SK-N-SH (cell line): ENCODE measurements around the gene TSGA10IP. TPM values are rescaled to one million over a fixed set of nuclear protein-coding genes. Genes with fewer than 3 reads are reported as not detected.
A peak's percentile ranks its signal among the peaks of the same experiment; 100 is the strongest.

ENCODE experiments used
- CTCF ChIA-PET: fragments of 300-600, 350-600 bp; formaldehyde crosslinking; extraction: SDS; loops from one replicate; lab custom pipeline; 2021; lab: Yijun Ruan, JAX
- POLR2A ChIA-PET: fragments of 350-600 bp; sonication (Branson Sonifier 250); formaldehyde crosslinking; extraction: SDS; loops from one replicate; lab custom pipeline; 2020; ENCODE audit warnings: antibody characterized with exemption, inconsistent platforms; lab: Yijun Ruan, JAX
- DNase-seq: peaks from one replicate; pipeline ENCODE4 v3.0.0; 2012
- H2AFZ ChIP-seq: fragments of 200-600 bp; sonication (generic); 2 replicates; pipeline ENCODE4 v1.8.1; 2016; ENCODE audit warnings: antibody characterized with exemption, mild to moderate bottlenecking, low read depth
- H3F3A ChIP-seq: fragments of 200-600 bp; sonication (generic); replicated peaks from 2 replicates; pipeline ENCODE3; 2016; ENCODE audit warnings: antibody characterized with exemption, mild to moderate bottlenecking; ENCODE audit not compliant: insufficient read depth
- H3K27ac ChIP-seq, 2 experiments: fragments of 200-500 bp in 1 of 2; fragments of 200-600 bp in 1 of 2; sonication (Bioruptor generic) in 1 of 2; sonication (generic), shearing (Covaris generic) in 1 of 2; 2 replicates each; pipeline versions ENCODE4 v1.5.1 to v1.6.1; 2014 to 2016; ENCODE audit warnings: low read depth in 2 of 2, inconsistent platforms in 1 of 2, low read length in 1 of 2, mild to moderate bottlenecking in 1 of 2, mixed read lengths in 1 of 2
- H3K27me3 ChIP-seq: fragments of 200-600 bp; sonication (generic), shearing (Covaris generic); 2 replicates; pipeline ENCODE4 v1.6.1; 2016; ENCODE audit warnings: mixed run types; ENCODE audit not compliant: insufficient read depth
- H3K36me3 ChIP-seq, 2 experiments: fragments of 200-500 bp in 1 of 2; fragments of 200-600 bp in 1 of 2; sonication (Bioruptor generic) in 1 of 2; sonication (generic) in 1 of 2; replicated peaks in 1 of 2; 2 replicates each; pipeline versions ENCODE3 to v1.5.1; 2014 to 2016; ENCODE audit warnings: low read length in 1 of 2, mild to moderate bottlenecking in 1 of 2; ENCODE audit not compliant: insufficient read depth in 2 of 2, control insufficient read depth in 1 of 2
- H3K4me1 ChIP-seq, 2 experiments: fragments of 200-500 bp in 1 of 2; fragments of 200-600 bp in 1 of 2; sonication (Bioruptor generic) in 1 of 2; sonication (generic), shearing (Covaris generic) in 1 of 2; 2 replicates each; pipeline versions ENCODE4 v1.5.1 to v1.6.1; 2014 to 2016; ENCODE audit warnings: low read depth in 1 of 2, low read length in 1 of 2, mixed run types in 1 of 2; ENCODE audit not compliant: insufficient read depth in 2 of 2, control insufficient read depth in 1 of 2
- H3K4me2 ChIP-seq: fragments of 200-600 bp; sonication (generic), shearing (Covaris generic); 2 replicates; pipeline ENCODE4 v1.6.1; 2017; ENCODE audit warnings: mixed run types
- H3K4me3 ChIP-seq, 2 experiments: fragments of 200-500 bp in 1 of 2; fragments of 200-600 bp in 1 of 2; sonication (Bioruptor generic) in 1 of 2; sonication (generic), shearing (Covaris generic) in 1 of 2; 2 replicates each; pipeline versions ENCODE4 v1.5.1 to v1.8.1; 2014 to 2016; ENCODE audit warnings: low read depth in 2 of 2, inconsistent platforms in 1 of 2, low read length in 1 of 2, mild to moderate bottlenecking in 1 of 2, mixed read lengths in 1 of 2, moderate library complexity in 1 of 2
- H3K79me2 ChIP-seq: fragments of 200-600 bp; sonication (generic); 2 replicates; pipeline ENCODE4 v1.8.1; 2017; ENCODE audit warnings: mild to moderate bottlenecking; ENCODE audit not compliant: insufficient read depth
- H3K9ac ChIP-seq: fragments of 200-600 bp; sonication (generic); 2 replicates; pipeline ENCODE4 v1.6.1; 2017; ENCODE audit warnings: mixed run types
- H3K9me2 ChIP-seq: fragments of 200-600 bp; sonication (generic); 2 replicates; pipeline ENCODE4 v1.6.1; 2017; ENCODE audit warnings: mixed run types
- H3K9me3 ChIP-seq: fragments of 200-600 bp; sonication (generic); 2 replicates; pipeline ENCODE4 v1.6.1; 2017; ENCODE audit warnings: mixed run types, mild to moderate bottlenecking, moderate library complexity
- H4K20me1 ChIP-seq: fragments of 200-600 bp; sonication (generic); 2 replicates; pipeline ENCODE4 v1.6.1; 2017; ENCODE audit warnings: mild to moderate bottlenecking, mixed run types; ENCODE audit not compliant: insufficient read depth
- CHD2 ChIP-seq: fragments of 150-350 bp; IDR thresholded peaks from 2 replicates; pipeline ENCODE4 v1.6.1; 2018; ENCODE audit warnings: low read length; ENCODE audit not compliant: partially characterized antibody
- EP300 ChIP-seq, 2 experiments: IDR thresholded peaks; 2 replicates each; pipeline versions ENCODE4 v1.4.0 to v1.6.1; 2012; ENCODE audit warnings: borderline replicate concordance in 1 of 2, low read depth in 1 of 2, low read length in 1 of 2
- EZH2phosphoT487 ChIP-seq: fragments of 200-600 bp; sonication (generic); IDR thresholded peaks from 2 replicates; pipeline ENCODE4 v1.6.1; 2017; ENCODE audit warnings: low read depth, mixed run types, mild to moderate bottlenecking, antibody characterized with exemption, moderate library complexity, borderline replicate concordance
- FOXM1 ChIP-seq: IDR thresholded peaks from 2 replicates; pipeline ENCODE4 v1.4.0; 2012; ENCODE audit warnings: low read depth, mild to moderate bottlenecking
- JUND ChIP-seq: IDR thresholded peaks from 2 replicates; pipeline ENCODE4 v1.4.0; 2012
- MEF2A ChIP-seq: IDR thresholded peaks from 2 replicates; pipeline ENCODE4 v1.4.0; 2012; ENCODE audit warnings: low read depth, borderline replicate concordance
- MXI1 ChIP-seq: IDR thresholded peaks from 2 replicates; pipeline ENCODE4 v1.6.1; 2012; ENCODE audit warnings: mild to moderate bottlenecking, low read depth, low read length, improper control_type of control experiment
- NRF1 ChIP-seq: IDR thresholded peaks from 2 replicates; pipeline ENCODE4 v1.6.1; 2012; ENCODE audit warnings: low read depth, mild to moderate bottlenecking, low read length
- RAD21 ChIP-seq: IDR thresholded peaks from 2 replicates; pipeline ENCODE4 v1.6.1; 2012; ENCODE audit warnings: mild to moderate bottlenecking, low read length
- TEAD4 ChIP-seq: IDR thresholded peaks from 2 replicates; pipeline ENCODE4 v1.4.0; 2012; ENCODE audit warnings: mild to moderate bottlenecking, borderline replicate concordance; ENCODE audit not compliant: insufficient read depth
- WGBS: methylation state at CpG from one replicate; pipeline ENCODE4 v1.1.6; 2017; ENCODE audit warnings: low lambda C conversion rate; 5-methylcytosine and 5-hydroxymethylcytosine counted together
- polyA plus RNA-seq, 3 experiments: library from polyadenylated mRNA; depleted of rRNA; stranded (reverse); fragments of >200 nt; gene quantifications; 2 replicates each; pipeline ENCODE4 v1.2.3, GENCODE V29; 2012
- TF ChIP-seq, protein P1 (sequence below): IDR thresholded peaks from 2 replicates; pipeline ENCODE4 v1.6.1; 2012; ENCODE audit warnings: mild to moderate bottlenecking, low read depth, low read length, moderate library complexity
- TF ChIP-seq, protein P2 (sequence below): fragments of 150-350 bp; IDR thresholded peaks from 2 replicates; pipeline ENCODE4 v1.6.1; 2016; ENCODE audit warnings: mild to moderate bottlenecking, low read depth, low read length
- TF ChIP-seq, protein P3 (sequence below): fragments of 150-350 bp; IDR thresholded peaks from 2 replicates; pipeline ENCODE4 v1.6.1; 2017; ENCODE audit warnings: antibody characterized with exemption, low read length, low read depth, borderline replicate concordance

The TSGA10IP gene
- polyA plus RNA-seq, 1 of the 3 experiments (the other 2 are of a cell fraction): not detected

DNA sequence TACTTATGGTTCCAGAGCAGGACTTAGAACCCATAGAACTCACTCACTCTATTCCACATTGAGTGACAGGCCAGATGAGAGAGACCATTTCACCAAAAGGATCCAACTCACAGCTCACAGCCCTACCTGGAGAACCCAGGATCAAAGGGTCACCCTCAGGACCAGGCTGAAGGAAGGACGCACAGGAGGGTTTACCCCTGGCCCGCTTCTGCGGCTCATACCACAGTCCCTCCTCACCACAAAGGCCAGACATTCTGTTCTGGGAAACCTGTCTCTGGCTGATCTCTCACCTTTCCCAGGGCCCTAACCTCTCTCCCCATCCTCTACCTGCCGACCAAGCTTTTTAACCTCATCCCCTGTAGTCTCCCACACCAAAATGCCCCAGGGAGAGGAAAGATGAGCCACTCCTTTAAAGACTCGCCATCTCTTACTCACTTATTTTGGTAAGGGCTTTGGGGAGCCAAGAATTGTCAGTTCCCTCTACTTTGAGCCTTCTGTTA, 49.7 kb upstream of the TSGA10IP start (continued):
- TF ChIP-seq, protein P1, sequence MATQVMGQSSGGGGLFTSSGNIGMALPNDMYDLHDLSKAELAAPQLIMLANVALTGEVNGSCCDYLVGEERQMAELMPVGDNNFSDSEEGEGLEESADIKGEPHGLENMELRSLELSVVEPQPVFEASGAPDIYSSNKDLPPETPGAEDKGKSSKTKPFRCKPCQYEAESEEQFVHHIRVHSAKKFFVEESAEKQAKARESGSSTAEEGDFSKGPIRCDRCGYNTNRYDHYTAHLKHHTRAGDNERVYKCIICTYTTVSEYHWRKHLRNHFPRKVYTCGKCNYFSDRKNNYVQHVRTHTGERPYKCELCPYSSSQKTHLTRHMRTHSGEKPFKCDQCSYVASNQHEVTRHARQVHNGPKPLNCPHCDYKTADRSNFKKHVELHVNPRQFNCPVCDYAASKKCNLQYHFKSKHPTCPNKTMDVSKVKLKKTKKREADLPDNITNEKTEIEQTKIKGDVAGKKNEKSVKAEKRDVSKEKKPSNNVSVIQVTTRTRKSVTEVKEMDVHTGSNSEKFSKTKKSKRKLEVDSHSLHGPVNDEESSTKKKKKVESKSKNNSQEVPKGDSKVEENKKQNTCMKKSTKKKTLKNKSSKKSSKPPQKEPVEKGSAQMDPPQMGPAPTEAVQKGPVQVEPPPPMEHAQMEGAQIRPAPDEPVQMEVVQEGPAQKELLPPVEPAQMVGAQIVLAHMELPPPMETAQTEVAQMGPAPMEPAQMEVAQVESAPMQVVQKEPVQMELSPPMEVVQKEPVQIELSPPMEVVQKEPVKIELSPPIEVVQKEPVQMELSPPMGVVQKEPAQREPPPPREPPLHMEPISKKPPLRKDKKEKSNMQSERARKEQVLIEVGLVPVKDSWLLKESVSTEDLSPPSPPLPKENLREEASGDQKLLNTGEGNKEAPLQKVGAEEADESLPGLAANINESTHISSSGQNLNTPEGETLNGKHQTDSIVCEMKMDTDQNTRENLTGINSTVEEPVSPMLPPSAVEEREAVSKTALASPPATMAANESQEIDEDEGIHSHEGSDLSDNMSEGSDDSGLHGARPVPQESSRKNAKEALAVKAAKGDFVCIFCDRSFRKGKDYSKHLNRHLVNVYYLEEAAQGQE: no peak
- no peak for TF ChIP-seq MEF2A
- TF ChIP-seq MXI1: no peak
- no peak for TF ChIP-seq EP300 (IDR thresholded peaks at IDR 0.05; ENCODE audit: borderline replicate concordance in 1 of 2, low read depth in 1 of 2, low read length in 1 of 2)

DNA sequence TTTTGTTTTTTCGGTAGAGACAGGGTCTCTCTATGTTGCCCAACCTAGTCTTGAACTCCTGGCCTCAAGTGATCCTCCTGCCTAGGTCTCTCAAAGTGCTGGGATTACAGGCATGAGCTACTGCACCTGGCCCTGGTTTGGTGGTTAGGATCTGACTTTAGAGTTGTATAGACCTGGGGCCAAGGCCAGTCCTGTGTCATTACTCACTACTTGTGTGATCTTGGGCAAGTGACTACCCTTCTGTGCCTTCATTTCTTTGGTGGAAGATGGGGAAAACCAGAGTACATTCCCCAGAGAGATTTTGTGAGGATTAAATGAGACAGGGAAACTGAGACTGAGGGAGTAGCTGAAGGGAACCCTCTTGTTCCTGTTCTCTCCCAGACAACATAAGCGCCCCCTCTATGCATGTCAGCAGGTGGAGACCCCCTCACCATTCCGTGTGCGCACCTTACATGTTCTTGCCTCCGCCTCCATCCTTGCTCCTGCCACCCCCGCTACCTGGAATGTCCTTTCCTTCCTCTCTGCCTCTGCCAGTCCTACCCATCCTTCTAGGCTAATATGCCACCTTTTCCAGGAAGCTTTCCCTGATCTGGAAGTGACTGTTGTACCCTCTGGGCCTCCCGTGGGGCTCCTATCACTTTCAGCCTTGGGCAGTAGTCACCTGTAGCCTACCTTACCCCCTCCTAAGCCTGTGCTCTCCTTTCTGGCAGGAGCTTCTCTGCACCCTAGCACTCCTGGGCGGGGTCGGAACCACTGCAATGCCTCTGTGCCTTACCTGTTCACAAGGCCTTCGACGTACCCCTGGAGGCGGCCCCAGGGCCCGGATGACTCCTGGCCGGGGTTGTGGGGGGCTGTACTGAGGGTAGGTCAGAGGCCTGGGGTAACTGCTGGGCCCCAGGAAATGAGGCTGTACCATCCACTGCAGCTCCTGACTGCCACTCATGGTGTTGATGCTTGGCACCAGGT, 49.0 kb upstream of the TSGA10IP start:
- TF ChIP-seq, protein P2, sequence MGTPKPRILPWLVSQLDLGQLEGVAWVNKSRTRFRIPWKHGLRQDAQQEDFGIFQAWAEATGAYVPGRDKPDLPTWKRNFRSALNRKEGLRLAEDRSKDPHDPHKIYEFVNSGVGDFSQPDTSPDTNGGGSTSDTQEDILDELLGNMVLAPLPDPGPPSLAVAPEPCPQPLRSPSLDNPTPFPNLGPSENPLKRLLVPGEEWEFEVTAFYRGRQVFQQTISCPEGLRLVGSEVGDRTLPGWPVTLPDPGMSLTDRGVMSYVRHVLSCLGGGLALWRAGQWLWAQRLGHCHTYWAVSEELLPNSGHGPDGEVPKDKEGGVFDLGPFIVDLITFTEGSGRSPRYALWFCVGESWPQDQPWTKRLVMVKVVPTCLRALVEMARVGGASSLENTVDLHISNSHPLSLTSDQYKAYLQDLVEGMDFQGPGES: no peak
- TF ChIP-seq JUND (no peak), RAD21 (no peak), FOXM1 (no peak), EP300 (IDR thresholded peaks at IDR 0.05; ENCODE audit: borderline replicate concordance in 1 of 2, low read depth in 1 of 2, low read length in 1 of 2) (no peak), CHD2 (no peak), NRF1 (no peak), TEAD4 (no peak), EZH2phosphoT487 (no peak)
- TF ChIP-seq, protein P3, sequence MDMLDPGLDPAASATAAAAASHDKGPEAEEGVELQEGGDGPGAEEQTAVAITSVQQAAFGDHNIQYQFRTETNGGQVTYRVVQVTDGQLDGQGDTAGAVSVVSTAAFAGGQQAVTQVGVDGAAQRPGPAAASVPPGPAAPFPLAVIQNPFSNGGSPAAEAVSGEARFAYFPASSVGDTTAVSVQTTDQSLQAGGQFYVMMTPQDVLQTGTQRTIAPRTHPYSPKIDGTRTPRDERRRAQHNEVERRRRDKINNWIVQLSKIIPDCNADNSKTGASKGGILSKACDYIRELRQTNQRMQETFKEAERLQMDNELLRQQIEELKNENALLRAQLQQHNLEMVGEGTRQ: no peak
- Histone ChIP-seq H3K9me2 (no peaks in the 10 kb centered on the region), H3K4me3 (peak overlapping the region in 1 of 2 experiments; percentile 82; a peak in 2 of 4 replicates), H3K79me2 (peaks cover 96% of the 10 kb centered on the region), H4K20me1 (peaks cover 77% of the 10 kb centered on the region), H3K4me2 (peak overlapping the region; percentile 89), H3K36me3 (peaks cover 0 to 49% of the 10 kb centered on the region in 2 experiments), H3K9ac (peak overlapping the region; percentile 97), H2AFZ (no peak overlapping the region), H3F3A (peaks cover 71% of the 10 kb centered on the region), H3K9me3 (no peaks in the 10 kb centered on the region), H3K4me1 (peaks cover 27 to 49% of the 10 kb centered on the region in 2 experiments; a peak in 3 of 4 replicates), H3K27me3 (no peaks in the 10 kb centered on the region), H3K27ac (peak overlapping the region in 1 of 2 experiments; percentile 94; a peak in 2 of 4 replicates)
- 96% methylated on average over 11 of the region's 14 CpGs for WGBS
- POLR2A ChIA-PET: interaction anchor here (0.6 kb wide), 1 partner anchor 22 kb away, joined by 3 read pairs; no protein-coding TSS in a partner anchor
- CTCF ChIA-PET: interaction anchor here (0.8 to 4.9 kb wide), 5 partner anchors 7 to 18 kb away, joined by 3 to 20 read pairs (median 4); partner anchors contain the start of genes CCDC85B and FIBP
- DNase-seq: no peak
